Panc1 (cell line): ENCODE data around the gene TLR4. TPM values are rescaled to one million over a fixed set of nuclear protein-coding genes. Genes with fewer than 3 reads are reported as not detected.

Experiments used
- ATAC-seq: fragments of 200-7000 bp; cut with Tn5 transposase; 2 replicates; pipeline ENCODE4 v1.9.1; 2020; ENCODE audit warnings: mild to moderate bottlenecking, moderate library complexity
- BruUV-seq: library from RNA; stranded (reverse); fragments of 400-500 nt; replicated peaks from 2 replicates; lab custom pipeline; 2021; lab: Mats Ljungman, UMichigan
- CTCF ChIA-PET: fragments of 300-600 bp; sonication (Branson Sonifier 250); formaldehyde crosslinking; loops from one replicate; lab custom pipeline; 2022; ENCODE audit warnings: antibody characterized with exemption; lab: Charles Lee
- POLR2A ChIA-PET: fragments of 300-600 bp; sonication (Branson Sonifier 250); formaldehyde crosslinking; loops from one replicate; lab custom pipeline; 2022; ENCODE audit warnings: antibody characterized with exemption; lab: Charles Lee
- DNase-seq: peaks from one replicate; pipeline ENCODE4 v3.0.0-alpha.2; 2010; ENCODE audit warnings: low read depth, low spot score
- H3K27ac ChIP-seq: 2 replicates; pipeline ENCODE4 v1.5.1; 2011; ENCODE audit warnings: mild to moderate bottlenecking, low read length, inconsistent platforms
- H3K27me3 ChIP-seq: fragments of 200-500 bp; sonication (Bioruptor generic); 2 replicates; pipeline ENCODE4 v1.6.0; 2014; ENCODE audit warnings: low read length, inconsistent platforms; ENCODE audit not compliant: control insufficient read depth, insufficient read depth
- H3K36me3 ChIP-seq: fragments of 200-500 bp; sonication (Bioruptor generic); 2 replicates; pipeline ENCODE4 v1.5.1; 2014; ENCODE audit warnings: inconsistent platforms, mild to moderate bottlenecking, low read length, moderate library complexity; ENCODE audit not compliant: control insufficient read depth, insufficient read depth
- H3K4me1 ChIP-seq: 2 replicates; pipeline ENCODE4 v1.5.1; 2011; ENCODE audit warnings: inconsistent platforms, mild to moderate bottlenecking, low read length, moderate library complexity; ENCODE audit not compliant: control insufficient read depth, insufficient read depth
- H3K4me3 ChIP-seq, 2 experiments: 2 replicates each; pipeline ENCODE4 v1.5.1; 2011 to 2012; ENCODE audit warnings: low read depth in 2 of 2, low read length in 2 of 2, mild to moderate bottlenecking in 2 of 2, inconsistent platforms in 1 of 2, moderate library complexity in 1 of 2
- H3K9me3 ChIP-seq: fragments of 200-500 bp; sonication (Bioruptor generic); 2 replicates; pipeline ENCODE4 v1.5.1; 2014; ENCODE audit warnings: low read depth, mild to moderate bottlenecking, inconsistent platforms, low read length, moderate library complexity; ENCODE audit not compliant: control insufficient read depth, insufficient read depth
- POLR2AphosphoS5 ChIP-seq: IDR thresholded peaks from 2 replicates; pipeline ENCODE4 v1.6.1; 2012; ENCODE audit warnings: mild to moderate bottlenecking, low read depth, low read length, moderate library complexity
- SIN3A ChIP-seq: IDR thresholded peaks from 2 replicates; pipeline ENCODE4 v1.6.1; 2012; ENCODE audit warnings: low read depth, mild to moderate bottlenecking, low read length, moderate library complexity, borderline replicate concordance; ENCODE audit not compliant: insufficient read depth
- TCF7L2 ChIP-seq: IDR thresholded peaks from 2 replicates; pipeline ENCODE4 v1.6.1; 2011; ENCODE audit warnings: mild to moderate bottlenecking, low read depth, low read length, inconsistent platforms
- in situ Hi-C: cut with HindIII; loops from 2 replicates; pipeline ENCODE4 v1.10.0; 2016; ENCODE audit warnings: low sequenced_read_pairs, low pct_unique_long_range_greater_than_20kb
- intact Hi-C: fragments of 100-400 bp; cut with micrococcal nuclease; formaldehyde crosslinking; loops from one replicate; pipeline ENCODE4 v1.10.0; 2022; ENCODE audit not compliant: unreplicated experiment
- total RNA-seq: library from RNA; stranded (reverse); gene quantifications from one replicate; pipeline ENCODE4 v1.2.1, GENCODE V29; 2021; ENCODE audit not compliant: unreplicated experiment
- TF ChIP-seq, protein P1 (sequence below), 2 experiments: IDR thresholded peaks; 2 replicates each; pipeline ENCODE4 v1.6.1; 2011 to 2012; ENCODE audit warnings: low read depth in 2 of 2, control low read depth in 1 of 2, low read length in 1 of 2, mild to moderate bottlenecking in 1 of 2, moderate library complexity in 1 of 2; ENCODE audit not compliant: insufficient read depth in 1 of 2
- TF ChIP-seq, protein P2 (sequence below): fragments of 450-650 bp; IDR thresholded peaks from 2 replicates; pipeline ENCODE4 v1.5.1; 2017; ENCODE audit warnings: mild to moderate bottlenecking

TLR4 gene
- total RNA-seq, 1 experiment from 2014 or later, result 0.33 TPM

DNA sequence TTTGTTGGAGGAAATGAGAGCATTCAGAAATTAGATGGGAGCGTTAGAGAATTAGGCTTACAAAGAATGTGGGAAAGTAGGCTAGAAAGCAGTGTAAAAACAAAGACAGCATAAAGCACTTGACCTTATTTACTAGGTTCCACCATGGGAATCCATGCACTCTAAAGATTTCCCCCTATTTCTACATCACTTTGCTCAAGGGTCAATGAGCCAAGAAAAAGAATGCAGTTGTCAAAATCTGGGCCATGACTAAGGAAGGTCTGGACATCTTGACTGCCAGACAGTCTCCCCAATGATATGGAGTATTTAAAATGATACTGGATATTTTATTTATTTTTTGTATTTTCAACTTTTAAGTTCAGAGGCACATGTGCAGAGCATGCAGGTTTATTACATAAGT, 3.4 kb downstream of the TLR4 start:
- in situ Hi-C loops, result no loop called here
- BruUV-seq, result no TSS peak

DNA sequence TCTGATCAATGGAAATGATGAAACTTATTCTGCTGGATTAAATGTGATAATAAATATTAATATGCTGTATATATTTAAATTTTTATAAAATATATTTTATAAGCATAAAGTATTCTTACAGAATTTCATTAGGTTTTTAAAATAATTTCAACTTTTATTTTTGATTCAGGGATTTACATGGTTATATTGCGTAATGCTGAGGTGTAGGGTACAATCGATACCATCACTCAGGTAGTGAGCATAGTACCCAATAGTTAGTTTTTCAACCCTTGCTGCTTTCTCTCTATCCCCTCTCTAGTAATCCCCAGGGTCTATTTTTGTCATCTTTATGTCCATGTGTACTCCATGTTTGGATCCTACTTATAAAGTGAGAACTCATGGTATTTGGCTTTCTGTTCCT, 5.7 kb downstream of the TLR4 start:
- intact Hi-C loops (loop anchor here (10.0 kb wide), 1 partner anchor 55 kb away; no protein-coding TSS in a partner anchor), in situ Hi-C loops (no loop called here)
- H3K4me1 ChIP-seq, result no peaks in the 10 kb centered on the region
- H3K27ac ChIP-seq, result no peak overlapping the region
- no TSS peak for BruUV-seq
- TF ChIP-seq, protein P1, sequence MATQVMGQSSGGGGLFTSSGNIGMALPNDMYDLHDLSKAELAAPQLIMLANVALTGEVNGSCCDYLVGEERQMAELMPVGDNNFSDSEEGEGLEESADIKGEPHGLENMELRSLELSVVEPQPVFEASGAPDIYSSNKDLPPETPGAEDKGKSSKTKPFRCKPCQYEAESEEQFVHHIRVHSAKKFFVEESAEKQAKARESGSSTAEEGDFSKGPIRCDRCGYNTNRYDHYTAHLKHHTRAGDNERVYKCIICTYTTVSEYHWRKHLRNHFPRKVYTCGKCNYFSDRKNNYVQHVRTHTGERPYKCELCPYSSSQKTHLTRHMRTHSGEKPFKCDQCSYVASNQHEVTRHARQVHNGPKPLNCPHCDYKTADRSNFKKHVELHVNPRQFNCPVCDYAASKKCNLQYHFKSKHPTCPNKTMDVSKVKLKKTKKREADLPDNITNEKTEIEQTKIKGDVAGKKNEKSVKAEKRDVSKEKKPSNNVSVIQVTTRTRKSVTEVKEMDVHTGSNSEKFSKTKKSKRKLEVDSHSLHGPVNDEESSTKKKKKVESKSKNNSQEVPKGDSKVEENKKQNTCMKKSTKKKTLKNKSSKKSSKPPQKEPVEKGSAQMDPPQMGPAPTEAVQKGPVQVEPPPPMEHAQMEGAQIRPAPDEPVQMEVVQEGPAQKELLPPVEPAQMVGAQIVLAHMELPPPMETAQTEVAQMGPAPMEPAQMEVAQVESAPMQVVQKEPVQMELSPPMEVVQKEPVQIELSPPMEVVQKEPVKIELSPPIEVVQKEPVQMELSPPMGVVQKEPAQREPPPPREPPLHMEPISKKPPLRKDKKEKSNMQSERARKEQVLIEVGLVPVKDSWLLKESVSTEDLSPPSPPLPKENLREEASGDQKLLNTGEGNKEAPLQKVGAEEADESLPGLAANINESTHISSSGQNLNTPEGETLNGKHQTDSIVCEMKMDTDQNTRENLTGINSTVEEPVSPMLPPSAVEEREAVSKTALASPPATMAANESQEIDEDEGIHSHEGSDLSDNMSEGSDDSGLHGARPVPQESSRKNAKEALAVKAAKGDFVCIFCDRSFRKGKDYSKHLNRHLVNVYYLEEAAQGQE (IDR thresholded peaks at IDR 0.05; ENCODE audit: insufficient read depth in 1 of 2, low read depth in 2 of 2, low read length in 1 of 2), result no peak
- no peak for TF ChIP-seq TCF7L2
- TF ChIP-seq POLR2AphosphoS5, result no peak
- TF ChIP-seq SIN3A, result no peak
- TF ChIP-seq, protein P2, sequence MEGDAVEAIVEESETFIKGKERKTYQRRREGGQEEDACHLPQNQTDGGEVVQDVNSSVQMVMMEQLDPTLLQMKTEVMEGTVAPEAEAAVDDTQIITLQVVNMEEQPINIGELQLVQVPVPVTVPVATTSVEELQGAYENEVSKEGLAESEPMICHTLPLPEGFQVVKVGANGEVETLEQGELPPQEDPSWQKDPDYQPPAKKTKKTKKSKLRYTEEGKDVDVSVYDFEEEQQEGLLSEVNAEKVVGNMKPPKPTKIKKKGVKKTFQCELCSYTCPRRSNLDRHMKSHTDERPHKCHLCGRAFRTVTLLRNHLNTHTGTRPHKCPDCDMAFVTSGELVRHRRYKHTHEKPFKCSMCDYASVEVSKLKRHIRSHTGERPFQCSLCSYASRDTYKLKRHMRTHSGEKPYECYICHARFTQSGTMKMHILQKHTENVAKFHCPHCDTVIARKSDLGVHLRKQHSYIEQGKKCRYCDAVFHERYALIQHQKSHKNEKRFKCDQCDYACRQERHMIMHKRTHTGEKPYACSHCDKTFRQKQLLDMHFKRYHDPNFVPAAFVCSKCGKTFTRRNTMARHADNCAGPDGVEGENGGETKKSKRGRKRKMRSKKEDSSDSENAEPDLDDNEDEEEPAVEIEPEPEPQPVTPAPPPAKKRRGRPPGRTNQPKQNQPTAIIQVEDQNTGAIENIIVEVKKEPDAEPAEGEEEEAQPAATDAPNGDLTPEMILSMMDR, result no peak
- no peak for DNase-seq
- no peak for ATAC-seq
- no peaks in the 10 kb centered on the region for H3K9me3 ChIP-seq
- ChIA-PET CTCF (no interaction called here), POLR2A (no interaction called here)
- no peaks in the 10 kb centered on the region for H3K36me3 ChIP-seq
- no peaks in the 10 kb centered on the region for H3K27me3 ChIP-seq
- no peak overlapping the region for H3K4me3 ChIP-seq

More for the DNA sequence above, 3.4 kb downstream of the TLR4 start:
- Histone ChIP-seq H3K36me3 (no peaks in the 10 kb centered on the region), H3K27me3 (no peaks in the 10 kb centered on the region), H3K4me3 (no peak overlapping the region), H3K4me1 (no peaks in the 10 kb centered on the region), H3K9me3 (no peaks in the 10 kb centered on the region), H3K27ac (no peak overlapping the region)
- ATAC-seq (no peak), DNase-seq (no peak)
- no peak for TF ChIP-seq SIN3A
- ChIA-PET CTCF (no interaction called here), POLR2A (no interaction called here)
- intact Hi-C loops, result no loop called here

DNA sequence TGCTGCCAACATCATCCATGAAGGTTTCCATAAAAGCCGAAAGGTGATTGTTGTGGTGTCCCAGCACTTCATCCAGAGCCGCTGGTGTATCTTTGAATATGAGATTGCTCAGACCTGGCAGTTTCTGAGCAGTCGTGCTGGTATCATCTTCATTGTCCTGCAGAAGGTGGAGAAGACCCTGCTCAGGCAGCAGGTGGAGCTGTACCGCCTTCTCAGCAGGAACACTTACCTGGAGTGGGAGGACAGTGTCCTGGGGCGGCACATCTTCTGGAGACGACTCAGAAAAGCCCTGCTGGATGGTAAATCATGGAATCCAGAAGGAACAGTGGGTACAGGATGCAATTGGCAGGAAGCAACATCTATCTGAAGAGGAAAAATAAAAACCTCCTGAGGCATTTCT, 10.1 kb downstream of the TLR4 start:
- H3K4me3 ChIP-seq, result no peak overlapping the region
- POLR2A ChIA-PET, result no interaction called here
- no peaks in the 10 kb centered on the region for H3K4me1 ChIP-seq
- in situ Hi-C loops (no loop called here), intact Hi-C loops (loop anchor here (10.0 kb wide), 1 partner anchor 51 kb away; no protein-coding TSS in a partner anchor)
- CTCF ChIA-PET, result no interaction called here
- no TSS peak for BruUV-seq
- H3K27me3 ChIP-seq, result no peaks in the 10 kb centered on the region
- H3K36me3 ChIP-seq, result no peaks in the 10 kb centered on the region
- ATAC-seq, result no peak
- no peak for DNase-seq
- no peaks in the 10 kb centered on the region for H3K9me3 ChIP-seq
- H3K27ac ChIP-seq, result no peak overlapping the region
- no peak for TF ChIP-seq SIN3A
- TF ChIP-seq, protein P1 (IDR thresholded peaks at IDR 0.05; ENCODE audit: insufficient read depth in 1 of 2, low read depth in 2 of 2, low read length in 1 of 2), result no peak
- TF ChIP-seq TCF7L2, result no peak
- TF ChIP-seq, protein P2, result no peak
- TF ChIP-seq POLR2AphosphoS5, result no peak
